ENCODE data around the gene HP1BP3. TPM values are rescaled to one million over a fixed set of nuclear protein-coding genes. Genes with fewer than 3 reads are reported as not detected.

Gene HP1BP3
- total RNA-seq, 4 donors from 2014 or later, result 222 to 491 (median 311) TPM

DNA sequence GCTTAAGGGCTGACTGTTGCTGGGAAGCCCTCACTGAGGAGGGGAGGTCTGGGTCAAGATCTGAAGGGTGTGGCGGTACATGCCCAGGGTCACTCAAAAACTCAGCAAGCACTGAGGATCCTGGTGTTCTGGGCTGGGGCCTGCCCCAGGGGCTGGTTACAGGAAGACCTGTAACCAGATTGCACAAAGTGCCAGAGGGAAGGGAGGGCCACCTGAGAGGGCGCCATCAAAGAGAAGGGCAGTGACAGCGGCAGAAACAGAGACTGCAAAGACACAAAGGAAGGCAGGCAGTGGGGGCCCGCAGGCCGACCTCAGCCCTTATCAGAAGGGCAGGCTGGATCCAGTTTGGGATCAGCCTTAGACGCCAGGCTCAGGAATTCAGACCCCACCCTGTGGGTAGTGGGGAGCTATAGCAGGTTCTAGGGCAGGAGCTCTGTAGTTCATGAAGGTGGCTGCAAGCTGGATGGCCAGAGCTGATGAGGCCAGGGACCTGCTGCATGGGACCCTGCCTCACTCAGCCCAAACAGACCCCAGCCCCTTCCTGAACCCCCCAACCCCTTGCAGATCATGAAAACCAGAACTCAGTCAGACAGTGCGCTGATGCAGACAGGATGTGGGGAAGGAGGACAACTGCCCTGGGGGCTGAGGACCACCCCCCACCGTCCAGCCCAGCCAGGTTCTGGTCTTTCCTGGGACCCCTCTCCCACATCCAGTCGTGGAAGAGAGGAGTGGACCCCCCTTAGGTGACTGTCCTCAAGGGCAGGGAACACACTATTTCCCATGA, 58.5 kb downstream of the HP1BP3 start:
- H3K27ac ChIP-seq, result no peak overlapping the region
- no peaks in the 10 kb centered on the region for H3K36me3 ChIP-seq
- peaks cover 0 to 25% (median 18%) of the 10 kb centered on the region in 4 donors for H3K4me1 ChIP-seq
- 77 to 83% methylated on average over 8 to 9 of the region's 9 CpGs for WGBS, 2 donors
- peaks cover 0 to 43% of the 10 kb centered on the region in 2 donors for H3K27me3 ChIP-seq
- no peaks in the 10 kb centered on the region for H3K9me3 ChIP-seq
- DNase-seq (ENCODE audit: low spot score in 2 of 2), result no peak
- no peak overlapping the region for H3K4me3 ChIP-seq
- TF ChIP-seq EP300 (IDR thresholded peaks at IDR 0.05) (no peak), POLR2A (IDR thresholded peaks at IDR 0.05) (no peak)
- TF ChIP-seq, protein P1, sequence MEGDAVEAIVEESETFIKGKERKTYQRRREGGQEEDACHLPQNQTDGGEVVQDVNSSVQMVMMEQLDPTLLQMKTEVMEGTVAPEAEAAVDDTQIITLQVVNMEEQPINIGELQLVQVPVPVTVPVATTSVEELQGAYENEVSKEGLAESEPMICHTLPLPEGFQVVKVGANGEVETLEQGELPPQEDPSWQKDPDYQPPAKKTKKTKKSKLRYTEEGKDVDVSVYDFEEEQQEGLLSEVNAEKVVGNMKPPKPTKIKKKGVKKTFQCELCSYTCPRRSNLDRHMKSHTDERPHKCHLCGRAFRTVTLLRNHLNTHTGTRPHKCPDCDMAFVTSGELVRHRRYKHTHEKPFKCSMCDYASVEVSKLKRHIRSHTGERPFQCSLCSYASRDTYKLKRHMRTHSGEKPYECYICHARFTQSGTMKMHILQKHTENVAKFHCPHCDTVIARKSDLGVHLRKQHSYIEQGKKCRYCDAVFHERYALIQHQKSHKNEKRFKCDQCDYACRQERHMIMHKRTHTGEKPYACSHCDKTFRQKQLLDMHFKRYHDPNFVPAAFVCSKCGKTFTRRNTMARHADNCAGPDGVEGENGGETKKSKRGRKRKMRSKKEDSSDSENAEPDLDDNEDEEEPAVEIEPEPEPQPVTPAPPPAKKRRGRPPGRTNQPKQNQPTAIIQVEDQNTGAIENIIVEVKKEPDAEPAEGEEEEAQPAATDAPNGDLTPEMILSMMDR (IDR thresholded peaks at IDR 0.05), result no peak

DNA sequence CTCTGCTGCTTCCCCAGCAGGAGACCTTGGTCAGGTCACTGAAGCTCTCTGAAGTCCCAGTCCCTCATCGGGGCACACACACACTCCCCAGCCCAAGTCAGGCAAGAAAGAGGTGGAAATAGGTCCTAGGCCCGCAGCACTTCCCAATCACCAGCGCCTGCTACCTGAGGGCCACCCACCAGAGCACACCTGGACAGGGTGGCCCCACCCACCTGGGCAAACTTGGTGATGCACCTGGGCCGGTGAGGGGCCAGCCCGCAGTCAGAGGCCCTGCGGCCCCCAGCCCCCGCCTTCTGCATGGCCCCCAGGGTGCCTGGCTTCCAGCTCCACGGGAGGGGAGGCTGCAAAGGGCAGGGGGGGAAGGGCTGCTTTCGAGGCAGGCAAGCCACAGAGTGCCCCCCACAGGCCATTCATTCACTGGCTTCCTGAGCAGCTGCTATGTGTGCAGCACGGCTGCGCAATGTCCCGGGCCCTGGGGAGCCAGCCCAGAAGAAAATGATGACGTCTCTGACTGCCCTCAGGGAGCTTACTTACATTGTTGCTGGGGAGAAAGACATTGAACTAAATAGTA, 59.3 kb downstream of the HP1BP3 start:
- 41 to 45% methylated on average over 5 to 13 of the region's 13 CpGs for WGBS, 2 donors
- TF ChIP-seq POLR2A (IDR thresholded peaks at IDR 0.05) (no peak), EP300 (IDR thresholded peaks at IDR 0.05) (no peak)
- TF ChIP-seq, protein P1 (IDR thresholded peaks at IDR 0.05), result no peak
- Histone ChIP-seq H3K4me3 (no peak overlapping the region), H3K4me1 (peaks cover 0 to 18% (median 14%) of the 10 kb centered on the region in 4 donors), H3K27me3 (peaks cover 0 to 43% of the 10 kb centered on the region in 2 donors), H3K27ac (no peak overlapping the region), H3K9me3 (no peaks in the 10 kb centered on the region), H3K36me3 (no peaks in the 10 kb centered on the region)
- DNase-seq (ENCODE audit: low spot score in 2 of 2), result peak in 1 of 2 donors; percentile 6

DNA sequence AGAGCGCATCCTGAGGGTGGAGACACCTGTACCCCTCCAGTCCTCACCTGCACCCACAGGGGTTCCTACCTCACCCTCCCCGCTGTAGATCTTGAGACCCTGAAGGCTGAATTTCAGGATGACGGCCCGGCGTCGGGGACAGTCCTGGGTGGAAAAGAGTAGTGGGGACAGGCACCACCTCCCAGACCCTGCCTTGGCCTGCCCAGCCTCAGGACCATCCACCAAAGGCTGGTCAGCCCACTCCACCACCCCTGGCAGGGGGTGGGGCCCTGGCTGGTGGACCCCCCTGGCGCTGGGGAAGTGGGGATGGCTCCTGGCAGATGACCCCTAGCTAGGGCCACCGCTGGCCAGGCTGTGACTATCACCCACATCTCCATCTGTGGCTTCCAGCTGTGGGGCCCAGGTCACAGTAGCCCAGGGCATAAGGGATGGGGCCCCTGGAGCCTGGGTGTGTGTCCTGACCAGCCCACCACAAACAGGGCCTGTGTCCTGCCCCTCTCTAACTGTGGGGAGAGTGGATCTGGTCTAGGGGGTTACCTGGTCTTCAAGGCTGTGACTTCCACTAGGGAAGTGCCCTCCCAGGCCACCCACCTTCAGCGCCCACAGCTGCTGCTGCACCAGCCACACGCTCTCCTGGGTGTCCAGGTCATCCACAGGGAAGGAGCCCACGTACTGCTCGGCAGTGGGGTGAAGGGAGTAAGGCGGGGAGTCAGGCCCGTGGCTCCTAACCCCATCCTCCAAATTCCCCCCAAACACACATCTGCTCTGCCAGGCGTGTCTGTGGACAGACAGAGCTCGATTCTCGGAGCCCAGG, 60.0 kb downstream of the HP1BP3 start:
- H3K4me1 ChIP-seq, result peaks cover 0 to 11% (median 7%) of the 10 kb centered on the region in 4 donors
- TF ChIP-seq, protein P1 (IDR thresholded peaks at IDR 0.05), result no peak
- TF ChIP-seq POLR2A (IDR thresholded peaks at IDR 0.05) (no peak), EP300 (IDR thresholded peaks at IDR 0.05) (no peak)
- no peak overlapping the region for H3K27ac ChIP-seq
- H3K9me3 ChIP-seq, result no peaks in the 10 kb centered on the region
- DNase-seq (ENCODE audit: low spot score in 2 of 2), result peak in 1 of 2 donors; percentile 9
- no peaks in the 10 kb centered on the region for H3K36me3 ChIP-seq
- 91 to 94% methylated on average over 8 to 13 of the region's 17 CpGs for WGBS, 2 donors
- H3K27me3 ChIP-seq, result peaks cover 0 to 41% of the 10 kb centered on the region in 2 donors
- H3K4me3 ChIP-seq, result no peak overlapping the region

DNA sequence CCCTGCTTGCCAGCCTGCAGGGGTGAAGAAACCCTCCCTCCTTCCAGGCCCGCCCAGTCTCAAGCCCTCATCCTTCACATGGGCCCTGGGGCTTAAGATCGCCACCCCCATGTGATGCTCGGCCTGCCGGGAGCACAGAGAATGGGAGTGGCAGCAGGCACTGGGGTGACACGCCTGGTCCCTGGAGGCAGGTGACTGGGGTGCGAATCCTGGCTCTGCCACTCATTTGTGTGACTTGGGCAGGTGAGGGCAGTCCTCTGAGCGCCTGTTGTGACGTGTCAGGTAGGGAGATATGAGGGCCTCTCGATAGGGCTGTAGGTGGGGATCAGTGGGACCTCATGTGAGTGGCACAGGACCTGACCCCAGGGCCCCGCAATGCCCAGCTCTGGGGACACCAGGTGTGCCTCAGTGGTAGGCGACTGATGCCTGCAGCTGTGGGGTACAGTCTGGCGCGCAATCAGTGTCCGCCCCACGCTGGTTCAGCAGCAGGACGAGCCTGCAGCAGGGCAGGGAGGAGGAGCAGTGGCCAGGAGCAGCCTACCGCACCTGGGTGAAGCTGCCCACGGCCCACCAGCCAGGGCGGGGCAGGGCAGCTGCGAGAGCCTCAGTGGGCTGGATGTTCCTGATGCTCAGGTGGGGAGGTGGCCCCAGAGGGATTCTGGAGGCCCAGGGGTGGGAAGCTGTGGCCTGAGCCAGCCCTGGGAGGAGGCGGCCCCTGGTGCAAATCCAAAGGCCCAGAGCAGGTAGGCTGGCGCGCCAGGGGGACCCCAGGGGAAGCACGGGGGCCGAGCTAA, 60.8 kb downstream of the HP1BP3 start:
- no peak for TF ChIP-seq EP300 (IDR thresholded peaks at IDR 0.05)
- no peak for TF ChIP-seq POLR2A (IDR thresholded peaks at IDR 0.05)
- TF ChIP-seq, protein P1 (IDR thresholded peaks at IDR 0.05), result no peak
- 86 to 90% methylated on average over 17 to 22 of the region's 25 CpGs for WGBS, 2 donors
- DNase-seq (ENCODE audit: low spot score in 2 of 2), result peak in 1 of 2 donors; percentile 4

More for the DNA sequence above, 60.8 kb downstream of the HP1BP3 start:
- H3K4me1 ChIP-seq, result peaks cover 0 to 4% (median 2%) of the 10 kb centered on the region in 4 donors
- H3K36me3 ChIP-seq, result no peaks in the 10 kb centered on the region
- H3K9me3 ChIP-seq, result no peaks in the 10 kb centered on the region
- no peak overlapping the region for H3K27ac ChIP-seq
- H3K27me3 ChIP-seq, result peaks cover 0 to 34% of the 10 kb centered on the region in 2 donors
- H3K4me3 ChIP-seq, result no peak overlapping the region
